SH-SY5Y (cell line): ENCODE measurements around the gene DYRK1A.

Experiments used
- GATA2 ChIP-seq: IDR thresholded peaks from 2 replicates; pipeline ENCODE4 v1.6.1; 2011; ENCODE audit warnings: mild to moderate bottlenecking, low read depth, low read length
- GATA3 ChIP-seq: IDR thresholded peaks from 2 replicates; pipeline ENCODE4 v1.6.1; 2011; ENCODE audit warnings: low read depth, mild to moderate bottlenecking, low read length, moderate library complexity

- TF ChIP-seq GATA2 (no peak), GATA3 (no peak)
Observed at GRCh38 chr21:37548521-37548981, 182.0 kb downstream of the DYRK1A start.
